Stimulated activated naive B cell treated with anti-CD40 and anti-IgM and Interleukin-4, amounts not matched to agents 10 μg/mL and 1 μg/mL and 100 μg/mL, for 72 hours (primary cell): ENCODE measurements around the gene CCDC187.

Source experiments
- ATAC-seq, 2 donors: fragments of 150-1000 bp; cut with Tn5 transposase; replicated peaks; 2 replicates each; pipeline ENCODE4 v1.10.0; 2021; ENCODE audit warnings: moderate library complexity in 1 of 2
- DNase-seq: peaks from one replicate; pipeline ENCODE4 v3.0.0; 2021
- H3K27ac Mint-ChIP-seq: one replicate; pipeline ENCODE4 v1.8.0; 2022; ENCODE audit warnings: mild to moderate bottlenecking, mixed read lengths
- H3K27me3 Mint-ChIP-seq, 2 donors: one replicate each; pipeline ENCODE4 v1.8.0; 2022; ENCODE audit warnings: mixed read lengths in 2 of 2
- H3K36me3 Mint-ChIP-seq, 2 donors: one replicate each; pipeline ENCODE4 v1.8.0; 2022; ENCODE audit warnings: mixed read lengths in 2 of 2, mild to moderate bottlenecking in 1 of 2
- H3K4me1 Mint-ChIP-seq, 2 donors: one replicate each; pipeline ENCODE4 v1.8.0; 2022; ENCODE audit warnings: mixed read lengths in 2 of 2, mild to moderate bottlenecking in 1 of 2
- H3K4me3 Mint-ChIP-seq, 2 donors: one replicate each; pipeline ENCODE4 v1.8.0; 2022; ENCODE audit warnings: mild to moderate bottlenecking in 2 of 2, mixed read lengths in 2 of 2, moderate library complexity in 1 of 2
- H3K9me3 Mint-ChIP-seq, 2 donors: one replicate each; pipeline ENCODE4 v1.8.0; 2022; ENCODE audit warnings: mixed read lengths in 2 of 2, mild to moderate bottlenecking in 1 of 2

Gene CCDC187

DNA sequence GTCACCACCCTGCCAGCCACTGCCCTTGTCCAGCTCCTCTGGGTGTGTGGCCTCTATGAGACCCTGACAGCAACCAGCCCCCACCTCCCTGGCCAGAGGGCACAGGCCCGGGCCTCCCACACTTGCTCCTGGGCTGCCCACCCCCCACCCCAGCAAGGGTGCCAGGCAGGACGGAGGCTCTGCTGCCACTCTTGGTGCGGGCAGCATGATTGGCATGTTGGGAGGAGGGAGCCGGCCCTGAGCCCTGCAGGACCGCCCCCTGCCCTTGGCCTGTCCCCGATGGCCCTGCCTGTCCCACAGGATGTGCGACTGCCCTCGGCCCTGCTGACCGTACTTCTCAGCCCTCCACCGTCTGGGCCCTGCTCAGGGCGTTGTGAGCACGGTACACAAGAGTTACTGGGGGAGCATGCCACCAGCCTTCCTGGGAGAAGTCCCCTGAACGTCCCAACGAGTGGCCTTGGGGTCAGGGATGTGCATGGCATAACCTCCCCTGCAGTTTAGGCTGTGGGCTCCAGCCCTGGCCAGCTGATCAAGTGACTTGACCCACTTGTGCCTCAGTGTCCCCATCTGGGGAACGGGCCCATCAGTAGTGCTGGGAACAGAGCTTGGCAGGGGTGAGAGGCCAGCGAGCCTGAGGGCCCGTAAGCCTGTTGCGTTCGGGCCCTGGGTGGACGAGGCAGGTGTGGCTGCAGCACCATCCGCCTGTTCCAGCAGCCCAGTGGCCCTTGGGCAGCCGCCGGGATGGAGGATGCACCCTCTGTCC lies 39.4 kb upstream of the CCDC187 start:
- H3K9me3 Mint-ChIP-seq = no peaks in the 10 kb centered on the region
- peaks cover 0 to 3% of the 10 kb centered on the region in 2 donors for H3K36me3 Mint-ChIP-seq
- H3K4me3 Mint-ChIP-seq = no peak overlapping the region
- H3K27ac Mint-ChIP-seq = no peak overlapping the region
- H3K4me1 Mint-ChIP-seq = peaks cover 0 to 6% of the 10 kb centered on the region in 2 donors
- DNase-seq (no peak), ATAC-seq (no peak)
- no peaks in the 10 kb centered on the region for H3K27me3 Mint-ChIP-seq

DNA sequence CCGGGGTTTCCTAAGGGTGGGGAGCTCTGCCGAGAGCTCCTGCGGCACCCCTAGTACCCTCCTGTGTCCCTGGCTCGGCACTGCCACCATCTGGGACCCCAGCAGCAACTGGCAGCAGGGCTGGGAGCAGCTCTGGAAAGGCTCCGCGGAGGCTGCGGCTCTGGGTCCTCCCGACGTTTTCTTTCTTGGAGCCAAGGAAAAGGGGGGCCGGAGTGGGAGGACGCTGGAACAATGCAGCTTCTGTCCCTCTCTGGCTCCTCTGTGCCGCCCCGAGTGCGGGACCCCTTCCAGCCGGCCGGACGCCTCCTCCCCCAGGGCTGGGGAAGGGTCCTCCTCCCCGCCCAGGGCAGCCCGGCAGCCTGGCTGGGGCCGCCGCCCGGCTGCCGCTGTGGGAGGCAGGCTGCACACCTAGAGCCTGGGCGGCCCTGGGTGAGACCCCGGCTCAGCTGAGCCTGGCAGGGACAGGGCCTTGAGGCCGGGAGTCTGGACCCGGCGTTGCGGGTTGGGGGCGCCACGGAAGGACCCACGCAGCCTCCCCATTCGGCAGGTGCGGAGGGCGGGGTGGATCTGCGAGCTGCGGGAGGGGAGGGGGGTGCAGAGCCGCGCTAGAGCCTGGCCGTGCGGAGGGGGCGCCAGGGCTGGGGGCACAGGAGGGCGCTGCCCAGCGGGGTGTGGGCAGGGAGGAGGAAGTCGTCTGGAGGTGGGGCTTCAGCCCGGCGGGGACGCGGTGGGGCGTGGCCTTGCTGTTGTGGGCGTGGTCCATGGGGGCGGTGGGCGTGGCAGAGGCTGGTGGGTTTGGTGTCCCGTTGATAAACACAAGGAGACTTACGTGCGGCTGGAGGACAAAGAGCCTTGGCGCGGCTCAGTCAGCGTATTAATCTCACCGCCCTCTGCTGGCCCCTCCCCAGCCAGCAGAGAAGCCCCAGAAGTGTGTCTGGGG lies 38.6 kb upstream of the CCDC187 start:
- Mint-ChIP-seq H3K4me1 (peaks cover 0 to 6% of the 10 kb centered on the region in 2 donors), H3K36me3 (peaks cover 0 to 3% of the 10 kb centered on the region in 2 donors), H3K27me3 (no peaks in the 10 kb centered on the region), H3K4me3 (peak overlapping the region in 1 of 2 donors; percentile 25), H3K27ac (no peak overlapping the region), H3K9me3 (no peaks in the 10 kb centered on the region)
- peak; percentile 66 to 72 for ATAC-seq
- peak; percentile 56 for DNase-seq

DNA sequence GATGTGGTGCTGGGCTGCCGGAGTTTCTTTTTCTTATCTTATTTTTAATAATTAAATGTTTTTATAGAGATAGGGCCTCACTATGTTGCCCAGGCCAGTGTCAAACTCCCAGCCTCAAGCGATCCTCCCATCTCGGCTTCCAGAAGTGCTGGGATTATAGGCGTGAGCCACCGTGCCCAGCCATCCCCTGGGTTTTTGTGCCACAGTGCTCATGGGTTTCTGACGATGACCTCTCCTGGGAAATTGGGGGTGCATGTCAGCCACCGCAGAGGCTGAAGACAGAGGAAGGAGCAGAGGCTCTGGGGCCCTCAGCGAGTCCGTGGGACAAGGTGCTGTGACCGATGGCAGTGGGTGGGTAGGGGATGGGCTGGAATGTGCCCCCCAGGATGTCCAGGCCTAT lies 37.9 kb upstream of the CCDC187 start:
- peaks cover 0 to 3% of the 10 kb centered on the region in 2 donors for H3K36me3 Mint-ChIP-seq
- H3K9me3 Mint-ChIP-seq = no peaks in the 10 kb centered on the region

DNA sequence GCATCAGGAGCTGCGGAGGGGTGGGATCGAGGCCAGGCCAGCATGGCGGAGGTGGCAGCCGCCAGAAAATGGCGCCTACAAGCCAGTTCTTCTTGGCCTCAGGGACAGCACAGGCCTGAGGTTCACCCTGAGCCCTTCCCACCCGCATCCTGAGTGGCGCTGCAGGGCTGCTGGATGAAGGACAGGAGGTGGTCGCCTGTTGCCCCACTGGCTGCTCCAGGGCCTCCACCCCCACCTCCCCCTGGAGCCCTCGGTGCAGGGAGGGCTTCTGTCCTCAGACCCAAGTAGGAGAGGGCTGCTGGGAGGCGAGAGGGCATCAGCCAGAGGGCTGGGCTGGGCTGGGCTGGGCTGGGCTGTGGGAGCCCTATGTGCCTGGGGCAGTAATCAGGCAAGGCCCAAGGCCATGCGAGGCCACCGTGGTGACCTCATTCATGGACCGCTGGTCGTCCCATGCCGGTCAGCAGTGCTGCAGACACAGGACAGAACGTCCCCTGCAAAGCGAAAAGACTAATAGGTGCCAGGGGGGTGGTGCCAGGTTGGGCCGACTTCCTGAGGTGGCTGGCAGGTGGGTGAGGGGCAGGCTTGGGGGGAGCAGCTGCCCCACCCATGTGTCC lies 37.3 kb upstream of the CCDC187 start:
- H3K4me3 Mint-ChIP-seq = no peak overlapping the region
- no peaks in the 10 kb centered on the region for H3K9me3 Mint-ChIP-seq
- DNase-seq (no peak), ATAC-seq (no peak)
- peaks cover 0 to 3% of the 10 kb centered on the region in 2 donors for H3K36me3 Mint-ChIP-seq
- peaks cover 0 to 6% of the 10 kb centered on the region in 2 donors for H3K4me1 Mint-ChIP-seq
- H3K27ac Mint-ChIP-seq = no peak overlapping the region
- H3K27me3 Mint-ChIP-seq = no peaks in the 10 kb centered on the region

More for the DNA sequence above, 37.9 kb upstream of the CCDC187 start:
- Mint-ChIP-seq H3K27me3 (no peaks in the 10 kb centered on the region), H3K4me1 (peaks cover 0 to 6% of the 10 kb centered on the region in 2 donors), H3K4me3 (no peak overlapping the region), H3K27ac (no peak overlapping the region)
- no peak for ATAC-seq
- no peak for DNase-seq

DNA sequence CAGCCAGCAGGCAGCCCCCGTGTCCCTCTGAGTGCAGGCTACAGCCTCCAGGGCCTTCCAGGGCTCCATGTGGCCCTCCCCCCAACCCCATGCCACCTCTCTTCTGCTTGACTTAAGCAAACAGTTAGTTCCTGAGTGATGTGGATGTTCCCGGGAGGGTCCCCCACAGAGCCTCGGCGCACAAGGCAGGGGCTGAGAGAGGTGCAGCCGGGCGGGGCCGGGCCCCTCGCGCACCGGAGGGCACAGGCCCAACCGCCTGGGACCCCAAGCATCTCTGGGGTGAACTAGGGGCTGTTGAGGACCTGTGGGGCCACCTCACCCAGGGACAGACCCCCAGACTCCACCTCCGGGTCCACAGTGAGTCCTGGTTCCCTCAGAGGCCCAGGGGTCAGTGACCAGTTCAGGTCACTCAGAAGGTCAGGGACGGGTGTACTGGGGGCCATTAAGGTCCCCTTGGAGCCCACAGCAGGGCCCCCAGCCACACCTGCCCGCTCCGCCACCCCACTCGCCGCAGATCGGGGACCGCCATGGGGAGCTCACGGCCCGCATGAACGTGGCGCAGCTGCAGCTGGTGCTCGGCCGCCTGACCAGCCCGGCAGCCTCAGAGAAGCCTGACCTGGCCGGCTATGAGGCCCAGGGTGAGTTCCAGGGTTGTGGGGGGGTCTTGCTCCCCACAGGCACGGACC lies 36.6 kb upstream of the CCDC187 start:
- Mint-ChIP-seq H3K27me3 (no peaks in the 10 kb centered on the region), H3K4me1 (peaks cover 0 to 6% of the 10 kb centered on the region in 2 donors), H3K36me3 (peaks cover 0 to 3% of the 10 kb centered on the region in 2 donors), H3K9me3 (no peaks in the 10 kb centered on the region), H3K27ac (no peak overlapping the region), H3K4me3 (no peak overlapping the region)
- no peak for ATAC-seq
- DNase-seq = no peak

DNA sequence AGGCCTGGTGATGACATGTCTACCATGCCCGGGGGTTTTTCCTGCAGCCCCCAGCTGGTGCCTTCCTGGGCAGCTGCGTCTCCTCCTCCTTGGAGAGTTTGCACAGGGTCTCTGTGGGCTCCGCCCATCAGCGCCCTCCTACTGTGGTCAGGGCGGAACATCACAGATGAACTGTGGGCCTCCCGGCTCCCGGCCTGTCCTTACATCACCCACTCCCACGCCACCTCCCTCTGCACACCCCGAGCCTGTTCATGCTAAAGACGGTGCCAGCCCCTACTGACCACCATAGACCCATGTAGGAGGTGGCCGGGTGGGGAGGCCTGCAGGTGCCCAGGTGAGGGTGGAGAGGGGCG lies 36.0 kb upstream of the CCDC187 start:
- H3K27ac Mint-ChIP-seq = no peak overlapping the region
- no peaks in the 10 kb centered on the region for H3K27me3 Mint-ChIP-seq

DNA sequence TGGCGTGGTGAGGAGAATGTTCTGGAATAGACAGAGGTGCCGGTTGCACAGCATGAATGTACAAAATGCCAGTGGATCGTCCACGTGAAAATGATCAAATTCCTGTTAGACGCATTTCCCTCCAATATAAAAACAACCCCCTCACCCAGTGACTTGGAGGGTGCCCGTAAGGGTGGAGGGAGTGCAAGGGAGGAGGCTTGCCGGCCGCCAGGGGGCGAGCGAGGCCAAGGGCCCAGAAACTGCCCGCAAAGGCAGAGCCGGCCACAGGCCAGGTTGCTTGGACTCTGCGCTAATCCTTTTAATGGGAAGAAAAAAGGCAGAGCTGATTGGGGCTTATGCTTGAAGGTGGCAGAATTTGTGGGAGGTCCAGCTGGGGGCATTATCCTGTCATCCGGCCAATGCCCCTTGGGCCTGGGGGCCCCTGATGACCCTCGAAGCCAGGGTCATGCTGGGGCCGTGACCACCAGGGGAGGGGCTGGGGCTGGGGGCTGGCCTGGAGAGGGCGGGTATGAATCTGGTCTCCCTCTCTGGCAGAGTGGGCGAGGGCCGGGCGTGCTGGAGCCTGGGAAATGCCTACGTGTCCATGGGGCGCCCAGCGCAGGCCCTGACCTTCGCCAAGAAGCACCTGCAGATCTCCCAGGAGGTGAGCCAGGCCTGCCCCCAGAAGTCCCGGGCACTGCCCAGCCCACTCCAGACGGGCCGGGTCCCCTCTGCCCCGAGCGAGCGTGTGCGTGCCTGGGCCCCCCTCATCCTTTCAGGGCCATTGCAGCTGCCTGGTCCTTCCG lies 35.5 kb upstream of the CCDC187 start:
- Mint-ChIP-seq H3K27ac (no peak overlapping the region), H3K27me3 (no peaks in the 10 kb centered on the region), H3K36me3 (peaks cover 0 to 3% of the 10 kb centered on the region in 2 donors), H3K4me3 (no peak overlapping the region), H3K9me3 (no peaks in the 10 kb centered on the region), H3K4me1 (peaks cover 0 to 6% of the 10 kb centered on the region in 2 donors)
- no peak for DNase-seq
- peak; percentile 61 to 67 for ATAC-seq

More for the DNA sequence above, 36.0 kb upstream of the CCDC187 start:
- Mint-ChIP-seq H3K9me3 (no peaks in the 10 kb centered on the region), H3K36me3 (peaks cover 0 to 3% of the 10 kb centered on the region in 2 donors), H3K4me3 (no peak overlapping the region), H3K4me1 (peaks cover 0 to 6% of the 10 kb centered on the region in 2 donors)
- no peak for ATAC-seq
- no peak for DNase-seq

DNA sequence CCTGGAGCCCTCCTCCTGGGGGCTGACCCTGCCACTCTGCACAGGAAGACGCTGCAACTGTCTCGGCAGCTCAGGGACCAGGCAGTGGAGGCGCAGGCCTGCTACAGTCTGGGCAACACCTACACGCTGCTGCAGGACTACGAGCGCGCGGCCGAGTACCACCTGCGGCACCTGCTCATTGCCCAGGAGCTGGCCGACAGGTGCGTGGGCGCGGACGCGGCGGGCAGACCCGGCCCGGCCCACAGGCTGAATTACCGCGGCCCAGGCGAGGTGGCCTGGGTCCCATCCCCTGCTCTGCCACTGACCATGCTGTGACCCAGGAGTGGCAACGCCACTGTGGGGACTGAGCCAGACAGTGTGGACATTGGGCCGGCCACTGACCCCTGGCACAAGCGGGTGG lies 34.6 kb upstream of the CCDC187 start:
- H3K27ac Mint-ChIP-seq = no peak overlapping the region
- ATAC-seq = no peak

DNA sequence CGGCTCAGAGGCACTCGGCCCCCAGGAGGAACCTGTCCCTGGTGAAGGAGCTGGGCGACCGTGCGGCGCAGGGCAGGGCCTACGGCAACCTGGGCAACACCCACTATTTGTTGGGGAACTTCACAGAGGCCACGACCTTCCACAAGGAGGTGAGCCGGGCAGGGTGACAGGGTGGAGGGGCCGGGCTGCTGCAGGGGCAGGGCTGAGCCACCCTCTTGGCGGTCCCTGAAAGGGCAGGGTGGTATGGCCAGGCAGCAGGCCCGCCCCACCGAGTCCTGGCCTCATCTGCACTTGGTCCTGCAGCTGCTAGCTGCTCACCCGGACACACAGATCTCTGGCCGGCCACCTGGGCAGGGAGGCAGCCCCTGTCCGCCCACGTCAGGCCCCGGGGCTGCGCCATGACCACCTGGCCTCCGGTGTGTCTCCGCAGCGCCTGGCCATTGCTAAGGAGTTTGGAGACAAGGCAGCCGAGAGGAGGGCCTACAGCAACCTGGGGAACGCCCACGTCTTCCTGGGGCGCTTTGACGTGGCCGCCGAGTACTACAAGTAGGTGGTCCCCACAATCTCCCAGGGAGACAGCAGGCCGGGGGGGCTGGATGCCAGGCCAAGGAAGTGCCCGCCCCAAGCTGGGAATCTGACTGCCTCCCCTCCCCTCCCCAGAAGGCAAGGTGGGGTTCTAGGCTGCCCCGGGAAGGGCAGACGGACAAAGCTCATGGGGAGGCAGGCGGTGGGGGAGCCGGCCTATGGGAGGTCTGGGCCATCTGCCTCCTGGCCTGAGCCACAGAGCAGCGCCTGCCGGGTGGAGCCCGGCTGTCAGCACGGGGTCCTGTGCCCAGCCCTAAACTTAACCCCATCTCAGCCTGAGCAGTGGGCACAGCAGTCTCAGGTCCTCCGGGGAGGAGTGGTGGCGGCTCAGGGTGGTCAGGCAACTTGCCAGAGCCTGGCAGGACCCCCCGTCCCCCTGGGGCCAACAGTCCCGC lies 33.8 kb upstream of the CCDC187 start:
- Mint-ChIP-seq H3K27ac (no peak overlapping the region), H3K36me3 (peaks cover 0 to 3% of the 10 kb centered on the region in 2 donors), H3K9me3 (no peaks in the 10 kb centered on the region), H3K4me3 (no peak overlapping the region), H3K27me3 (no peaks in the 10 kb centered on the region), H3K4me1 (peaks cover 0 to 3% of the 10 kb centered on the region in 2 donors)
- DNase-seq = no peak
- ATAC-seq = no peak

More for the DNA sequence above, 34.6 kb upstream of the CCDC187 start:
- Mint-ChIP-seq H3K27me3 (no peaks in the 10 kb centered on the region), H3K4me3 (no peak overlapping the region), H3K4me1 (peaks cover 0 to 6% of the 10 kb centered on the region in 2 donors), H3K36me3 (peaks cover 0 to 3% of the 10 kb centered on the region in 2 donors), H3K9me3 (no peaks in the 10 kb centered on the region)
- no peak for DNase-seq

DNA sequence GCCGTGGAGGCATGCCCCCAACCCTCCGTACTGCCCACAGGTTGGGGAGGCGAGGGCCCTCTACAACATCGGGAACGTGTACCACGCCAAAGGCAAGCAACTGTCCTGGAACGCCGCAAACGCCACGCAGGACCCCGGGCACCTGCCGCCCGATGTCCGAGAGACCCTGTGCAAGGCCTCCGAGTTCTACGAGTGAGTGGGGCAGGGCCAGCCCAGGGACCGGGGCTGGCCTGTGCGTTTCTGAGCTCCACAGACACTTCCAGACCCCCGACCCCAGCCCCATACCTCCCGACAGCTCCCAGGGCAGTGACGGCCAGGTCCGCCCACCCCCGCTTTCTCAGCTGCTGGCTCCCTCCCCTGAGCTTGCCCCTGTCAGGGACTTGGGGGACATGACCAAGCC lies 33.0 kb upstream of the CCDC187 start:
- H3K27ac Mint-ChIP-seq = no peak overlapping the region
- H3K4me1 Mint-ChIP-seq = no peaks in the 10 kb centered on the region
- peaks cover 0 to 3% of the 10 kb centered on the region in 2 donors for H3K36me3 Mint-ChIP-seq
- no peaks in the 10 kb centered on the region for H3K27me3 Mint-ChIP-seq
- ATAC-seq (no peak), DNase-seq (no peak)
- H3K9me3 Mint-ChIP-seq = no peaks in the 10 kb centered on the region
- H3K4me3 Mint-ChIP-seq = no peak overlapping the region

DNA sequence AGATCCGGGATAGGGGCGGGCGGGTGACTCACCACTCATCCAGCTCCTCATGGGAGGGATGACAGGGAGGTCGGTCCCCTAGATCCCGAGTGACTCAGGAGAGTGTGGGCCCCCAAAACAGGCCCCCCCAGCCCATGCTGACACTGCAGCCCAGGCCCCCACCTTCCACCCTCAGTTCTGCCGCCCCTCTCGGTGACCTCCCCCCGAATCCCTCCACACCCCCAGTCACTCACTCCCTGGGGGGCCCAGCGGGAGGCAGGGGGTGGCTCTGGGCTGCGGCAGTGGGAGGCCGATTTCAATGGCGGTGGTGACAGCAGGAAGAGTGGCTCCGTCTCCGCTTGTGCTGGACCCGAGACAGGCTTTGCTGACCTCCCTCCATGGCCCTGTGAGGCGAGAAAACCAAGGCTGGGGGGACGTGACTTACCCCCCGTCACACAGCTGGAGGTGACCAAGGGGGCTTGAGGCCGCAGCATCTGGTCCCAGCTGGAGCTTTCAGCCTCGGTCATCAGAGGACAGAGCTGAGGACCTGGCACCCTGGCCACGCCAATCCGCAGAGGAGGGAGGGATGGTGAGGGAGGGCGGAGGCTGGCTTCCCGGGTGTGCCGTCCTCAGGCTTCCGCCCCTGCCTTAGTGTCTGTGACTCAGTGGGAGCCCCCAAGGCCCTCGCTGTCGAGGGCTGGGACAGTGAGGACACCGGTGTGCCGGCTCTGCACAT lies 32.4 kb upstream of the CCDC187 start:
- no peak overlapping the region for H3K4me3 Mint-ChIP-seq
- no peak for DNase-seq
- H3K4me1 Mint-ChIP-seq = no peaks in the 10 kb centered on the region
- H3K9me3 Mint-ChIP-seq = no peaks in the 10 kb centered on the region
- H3K27me3 Mint-ChIP-seq = no peaks in the 10 kb centered on the region
- H3K36me3 Mint-ChIP-seq = peaks cover 0 to 3% of the 10 kb centered on the region in 2 donors
- no peak for ATAC-seq
- H3K27ac Mint-ChIP-seq = no peak overlapping the region
